Left renal cortex interstitium (tissue), 4 donors: ENCODE data around the gene HYDIN. TPM values are rescaled to one million over a fixed set of nuclear protein-coding genes. Genes with fewer than 3 reads are reported as not detected.
"Not testable (repeated sequence)": the region's sequence is repeated elsewhere in the genome, so short reads cannot be mapped to it uniquely, and the experiment has no call there.

ENCODE experiments used
- DNase-seq, 4 donors: peaks; one replicate each; pipeline ENCODE4 v3.0.0-alpha.2; 2013; ENCODE audit warnings: low read depth in 4 of 4, low spot score in 2 of 4, missing footprints in 1 of 4
- polyA plus RNA-seq, 4 donors: library from polyadenylated mRNA; unstranded; fragments of 120-200 nt; gene quantifications; one replicate each; pipeline ENCODE4 v1.2.1, GENCODE V29; 2013; ENCODE audit not compliant: insufficient read length in 4 of 4

Gene HYDIN
- polyA plus RNA-seq, 4 donors, result 8.8 to 17.9 (median 14.8) TPM

DNA sequence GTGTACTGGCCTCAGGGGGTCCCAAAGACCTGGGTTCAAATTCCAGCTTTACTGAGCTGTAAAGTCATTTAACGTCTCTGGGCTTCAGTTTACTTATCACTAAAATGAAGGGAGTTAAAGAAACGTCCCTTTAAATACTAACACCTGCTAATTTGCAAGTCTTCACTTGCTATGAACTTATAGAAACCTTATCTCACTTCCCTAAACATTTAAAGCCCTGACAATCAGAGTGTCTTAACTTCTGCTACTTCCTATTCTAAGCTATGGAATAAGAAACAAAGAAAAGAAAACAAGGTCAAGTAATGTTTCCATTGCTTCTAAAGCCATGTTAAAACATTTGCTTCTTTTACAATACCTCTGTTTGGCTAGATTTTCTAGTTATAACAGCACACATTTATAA is 87.3 kb downstream of the HYDIN start:
- not testable (repeated sequence) for DNase-seq

DNA sequence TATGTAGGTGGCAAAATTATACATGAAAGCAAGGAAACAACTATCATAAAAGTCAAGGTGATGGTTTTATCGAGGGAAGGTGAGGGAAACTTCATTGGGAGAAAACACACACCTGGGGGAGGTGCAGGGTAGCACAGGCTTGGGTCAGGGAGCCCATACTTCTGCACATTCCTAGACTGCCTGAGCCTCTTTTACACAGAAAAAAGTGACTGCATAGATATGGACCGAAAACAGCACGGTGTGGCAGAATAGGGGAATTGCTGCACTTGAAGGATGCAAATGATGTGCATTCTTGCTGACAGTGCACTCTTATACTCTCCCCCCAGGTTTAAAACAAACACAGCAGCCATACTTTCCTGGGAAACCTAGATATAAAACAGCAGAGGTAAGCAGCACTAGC is 120.0 kb downstream of the HYDIN start:
- DNase-seq, result not testable (repeated sequence)

DNA sequence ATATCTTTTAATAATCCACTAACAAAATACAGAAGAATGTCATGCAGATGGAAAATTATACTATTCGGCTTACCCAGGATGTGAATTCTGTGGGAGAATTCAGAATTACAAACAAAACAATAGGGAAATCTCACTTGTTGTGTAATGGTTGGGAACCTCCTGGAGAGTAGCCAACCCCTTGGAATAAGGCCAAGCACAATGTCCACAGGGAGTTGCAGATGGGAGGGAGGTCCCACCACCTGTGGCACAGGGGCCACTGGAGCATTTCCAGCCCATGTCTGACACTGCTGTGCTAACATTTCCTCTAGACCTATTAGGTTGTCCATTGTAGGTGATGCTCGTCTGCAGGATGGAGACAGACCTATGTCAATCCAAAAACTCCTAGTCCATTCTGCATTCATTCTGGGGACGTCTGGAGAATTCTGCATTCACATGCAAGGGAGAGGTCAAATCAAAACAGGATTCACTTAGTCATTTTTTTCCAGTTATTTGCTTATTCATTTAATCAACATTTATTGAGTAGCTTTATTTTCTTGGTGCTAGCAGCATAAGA is 120.8 kb downstream of the HYDIN start:
- DNase-seq, result not testable (repeated sequence)

DNA sequence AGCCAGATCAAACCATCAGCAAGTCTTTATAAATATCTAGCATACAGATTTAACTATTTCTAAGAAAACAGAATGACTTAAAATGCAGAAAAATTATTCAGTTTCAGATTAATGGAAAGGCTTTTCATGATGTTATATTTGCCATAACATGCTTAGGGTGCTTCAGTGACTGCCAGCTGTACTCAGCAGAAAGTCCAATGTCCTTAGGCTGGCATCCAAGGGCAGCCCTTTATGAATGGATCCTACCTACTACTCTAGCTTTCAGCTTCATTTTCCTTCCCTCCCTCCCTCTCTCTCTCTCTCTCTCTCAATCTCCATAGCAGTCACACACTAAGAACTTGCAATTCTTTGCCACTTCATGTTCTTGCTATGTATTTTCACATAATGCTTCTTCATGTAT is 124.6 kb downstream of the HYDIN start:
- not testable (repeated sequence) for DNase-seq

DNA sequence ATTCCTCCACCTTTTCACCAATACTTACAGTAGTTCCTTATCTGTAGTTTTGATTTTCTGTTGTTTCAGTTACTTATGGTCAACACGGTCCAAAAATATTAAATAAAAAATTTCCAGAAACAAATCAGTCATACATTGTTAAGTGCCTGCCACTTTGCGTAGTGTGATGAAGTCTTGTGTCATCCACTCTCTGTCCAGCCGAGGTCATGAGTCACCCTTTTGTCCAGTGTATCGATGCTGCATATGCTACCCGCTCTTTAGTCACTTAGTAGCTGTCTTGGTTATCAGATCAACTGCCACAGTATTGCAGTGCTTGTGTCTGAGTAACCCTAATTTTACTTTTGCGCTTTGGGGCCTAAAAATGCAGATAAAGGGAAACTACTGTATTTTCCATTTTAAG is 146.9 kb downstream of the HYDIN start:
- not testable (repeated sequence) for DNase-seq

DNA sequence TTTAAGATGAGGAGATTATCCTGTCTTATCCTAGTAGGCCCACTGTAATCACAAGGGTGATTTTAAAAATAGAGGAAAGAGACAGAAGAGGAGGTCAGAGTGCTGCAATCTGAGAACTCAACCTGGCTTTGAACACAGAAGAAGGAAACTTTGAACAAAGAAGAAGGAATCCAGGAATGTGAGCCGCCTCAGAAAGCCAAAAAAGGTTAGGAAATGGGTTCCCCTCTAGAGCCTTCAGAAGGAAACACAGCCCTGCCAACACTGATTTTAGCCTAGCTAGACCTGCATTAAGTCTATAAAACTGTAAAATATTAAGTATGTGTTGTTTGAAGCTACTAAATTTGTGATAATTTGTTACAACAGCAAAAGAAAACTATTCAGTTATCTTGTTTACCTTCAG is 149.7 kb downstream of the HYDIN start:
- not testable (repeated sequence) for DNase-seq

DNA sequence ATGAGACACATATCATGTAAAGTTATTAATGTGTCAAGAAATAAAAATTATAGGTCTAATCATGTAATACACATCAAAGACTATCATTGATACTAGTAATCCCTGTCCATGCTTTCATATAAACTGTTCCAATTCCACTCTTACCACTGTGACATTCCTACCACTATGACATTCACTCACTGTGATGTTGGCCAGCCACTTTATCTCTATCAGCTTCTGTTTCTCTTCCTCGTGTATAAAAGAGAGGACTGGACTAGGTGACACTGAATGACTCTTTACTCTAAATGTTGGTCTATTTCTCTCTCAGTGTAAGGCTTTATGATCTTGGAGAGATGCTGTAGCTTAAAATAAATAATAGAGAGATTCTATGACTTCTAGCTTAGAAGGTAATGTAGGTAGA is 150.3 kb downstream of the HYDIN start:
- DNase-seq, result not testable (repeated sequence)

DNA sequence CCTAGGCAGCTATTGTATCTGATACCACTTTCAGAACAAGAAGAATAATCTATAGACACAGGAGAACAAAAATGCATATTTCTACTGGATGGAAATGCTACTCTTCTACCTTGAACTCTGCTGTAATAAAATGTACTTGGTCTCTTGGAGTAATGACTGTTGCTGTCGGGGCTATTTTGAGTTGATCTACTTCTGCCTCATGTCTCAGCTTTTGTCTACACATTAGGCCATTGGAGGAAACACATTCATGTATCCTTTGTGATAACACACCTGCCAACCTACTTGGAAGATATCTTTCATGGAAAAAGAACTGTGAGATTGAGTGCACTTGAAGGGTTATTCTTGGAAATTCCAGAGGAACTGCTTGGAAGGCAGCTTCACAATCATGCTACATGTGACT is 159.9 kb downstream of the HYDIN start:
- DNase-seq, result not testable (repeated sequence)

DNA sequence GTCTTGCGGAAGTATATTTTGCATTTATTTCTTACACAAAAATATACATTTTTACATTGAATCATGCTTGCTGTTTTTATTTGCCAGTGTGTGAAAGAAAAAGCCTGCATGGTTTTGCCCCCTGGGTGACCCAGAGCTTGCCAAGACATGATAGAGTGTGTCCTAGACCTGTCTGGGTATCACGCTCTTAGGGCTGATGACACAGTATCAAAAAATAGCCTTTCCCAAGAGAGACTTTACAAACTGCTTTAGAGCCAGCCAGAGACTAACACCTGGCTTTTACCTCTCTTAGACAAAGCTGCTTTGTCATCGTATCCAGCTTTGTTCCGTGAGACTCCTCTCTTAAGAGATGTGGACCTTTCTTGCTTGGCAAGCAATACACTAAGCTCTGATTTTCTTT is 160.7 kb downstream of the HYDIN start:
- not testable (repeated sequence) for DNase-seq

DNA sequence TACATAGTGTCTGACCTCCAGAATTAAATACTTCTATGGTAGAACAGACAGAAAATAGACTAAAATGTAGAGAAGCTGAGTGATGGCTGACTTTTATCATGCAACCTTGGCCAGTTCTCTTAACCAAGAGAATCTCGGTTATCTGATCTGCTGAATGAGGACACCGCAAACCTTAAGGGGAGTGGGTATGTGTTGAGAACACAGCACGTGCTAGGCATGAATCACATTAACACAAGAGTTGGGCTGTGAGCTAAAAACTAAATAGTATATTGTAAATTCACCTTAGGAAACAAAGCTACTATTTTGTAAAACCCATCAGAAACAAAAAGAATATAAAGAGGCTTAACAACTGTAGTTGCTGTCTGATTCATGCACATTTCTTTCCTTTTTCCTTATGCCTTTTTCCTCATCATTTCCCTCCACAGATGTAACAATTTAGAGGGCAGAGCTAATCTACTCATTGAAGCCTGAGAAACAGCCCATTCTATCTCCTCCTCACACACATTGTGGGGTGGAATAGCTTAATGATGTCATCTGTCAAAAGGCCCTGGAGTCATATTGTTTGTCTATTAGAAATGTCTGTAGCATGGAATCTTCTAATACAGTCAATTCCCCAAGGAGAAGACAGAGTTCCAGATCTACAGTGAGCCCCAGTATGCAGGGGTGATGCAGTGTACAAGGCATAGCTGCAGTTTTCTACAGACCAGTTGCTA is 176.5 kb downstream of the HYDIN start:
- not testable (repeated sequence) for DNase-seq

DNA sequence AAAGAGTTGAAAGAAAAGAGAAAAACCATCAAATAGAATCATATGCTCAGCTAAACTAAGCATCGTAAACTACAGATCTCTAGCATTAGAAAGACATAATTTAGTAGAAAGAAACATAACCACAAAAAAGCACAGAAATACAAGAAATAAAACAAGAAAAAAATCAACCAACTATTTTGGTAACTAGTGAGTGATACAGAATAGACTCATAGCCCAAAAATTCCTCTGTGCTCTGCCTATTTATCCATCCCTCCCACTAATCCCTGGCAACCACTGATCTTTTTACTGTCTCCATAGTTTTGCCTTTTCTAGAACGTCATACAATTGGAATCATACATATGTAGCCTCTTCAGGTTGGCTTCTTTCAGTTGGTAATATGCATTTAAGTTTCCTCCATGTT is 180.2 kb downstream of the HYDIN start:
- DNase-seq, result not testable (repeated sequence)

DNA sequence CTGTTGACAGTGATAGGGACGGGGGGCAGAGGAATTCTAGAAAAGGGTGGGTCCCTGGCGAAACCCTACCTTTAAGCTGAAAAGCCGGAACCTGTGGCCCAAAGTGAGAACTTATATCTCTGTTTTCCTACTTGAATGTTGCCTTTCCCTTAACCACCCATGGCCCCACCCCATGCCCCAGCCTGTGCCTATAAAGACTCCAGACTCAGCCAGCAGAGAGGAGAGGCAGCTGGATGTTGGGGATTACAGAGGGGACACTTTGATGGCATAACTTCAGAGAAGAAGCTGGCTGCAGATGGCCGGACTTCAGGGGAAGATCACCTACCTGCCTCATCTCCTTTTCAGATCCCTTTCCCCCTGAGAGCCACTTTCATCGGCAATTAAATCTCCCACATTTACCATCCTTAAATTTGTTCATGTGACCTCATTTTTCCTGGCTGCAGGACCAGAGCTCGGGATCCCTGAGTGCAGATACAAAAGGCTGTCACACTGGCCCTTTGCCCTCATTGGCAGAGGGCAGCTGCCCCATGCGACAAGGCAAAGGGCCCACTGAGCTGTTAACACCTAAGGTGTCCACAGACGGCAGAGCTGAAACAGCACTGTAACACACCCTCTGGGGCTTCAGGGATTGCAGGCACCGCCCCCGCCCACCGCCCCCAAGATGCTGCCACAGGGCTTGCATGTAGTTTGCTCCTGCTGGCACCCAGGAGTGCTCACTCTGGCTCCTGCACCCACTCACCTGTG is 191.0 kb downstream of the HYDIN start:
- not testable (repeated sequence) for DNase-seq

DNA sequence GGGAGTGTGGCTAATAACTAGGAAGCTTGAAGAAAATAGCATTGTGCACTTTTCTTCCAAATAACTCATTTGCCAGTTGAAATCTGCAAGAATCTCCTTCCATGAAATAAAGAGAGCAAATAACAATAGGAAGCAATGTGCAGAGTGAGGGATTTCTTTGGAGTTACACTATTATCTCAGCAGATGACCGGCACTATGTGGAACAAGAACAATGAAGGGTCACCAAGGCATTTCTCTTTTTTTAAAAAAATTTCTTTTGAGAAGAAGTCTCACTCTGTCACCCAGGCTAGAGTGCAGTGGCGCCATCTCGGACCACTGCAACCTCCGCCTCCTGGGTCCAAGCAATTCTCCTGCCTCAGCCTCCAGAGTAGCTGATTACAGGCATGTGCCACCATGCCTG is 192.1 kb downstream of the HYDIN start:
- DNase-seq, result not testable (repeated sequence)

DNA sequence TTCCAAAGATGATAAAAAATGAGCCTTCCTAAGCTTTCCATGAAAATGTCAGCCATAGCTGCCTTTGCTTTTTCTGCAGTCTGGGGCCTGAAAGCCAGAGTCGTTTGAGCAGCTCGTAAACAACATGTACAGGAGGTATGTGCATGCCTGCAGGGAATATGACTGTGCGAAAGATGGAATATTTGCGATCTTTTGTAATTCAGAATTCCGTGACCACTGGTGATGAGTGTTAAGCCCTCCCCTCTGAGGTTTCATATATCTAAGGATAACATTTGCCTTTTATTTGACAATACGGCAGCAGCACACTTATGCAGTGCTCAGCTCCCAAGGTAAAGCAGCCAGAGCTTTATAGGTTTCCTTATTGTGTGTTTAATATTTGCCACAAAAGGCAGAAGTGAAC is 192.5 kb downstream of the HYDIN start:
- not testable (repeated sequence) for DNase-seq

DNA sequence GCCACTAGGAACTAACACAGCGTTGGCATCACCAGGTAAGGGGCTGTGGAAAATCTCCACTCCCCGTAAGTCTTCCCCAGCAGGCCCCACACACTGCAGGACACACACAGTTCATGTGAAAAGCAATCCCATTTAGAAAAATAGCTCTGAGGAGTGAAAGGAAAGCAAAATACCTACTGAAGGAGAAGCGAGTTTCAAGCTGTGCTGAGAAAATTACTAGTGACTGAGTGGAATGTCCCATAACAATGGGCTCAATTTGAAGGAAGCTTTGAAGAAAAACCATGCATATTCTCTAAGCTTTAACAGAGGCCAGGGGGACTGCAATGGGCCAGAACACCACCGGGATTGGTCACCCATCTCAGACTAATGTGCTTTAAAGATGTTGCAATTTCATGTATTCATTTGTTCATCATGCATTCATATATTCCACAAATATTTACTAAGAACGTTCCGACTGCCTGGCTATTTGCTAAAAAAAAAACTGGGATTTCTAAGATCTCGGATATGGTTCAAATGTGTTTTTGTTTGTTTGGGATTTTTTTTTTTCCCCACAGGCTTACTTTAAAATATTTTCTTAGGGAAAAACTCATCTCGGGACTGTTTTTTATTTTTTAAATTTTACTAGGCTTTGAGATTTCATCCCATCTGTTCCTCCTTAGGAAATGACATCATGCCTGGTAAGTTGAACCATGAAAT is 202.3 kb downstream of the HYDIN start:
- DNase-seq, result not testable (repeated sequence)

DNA sequence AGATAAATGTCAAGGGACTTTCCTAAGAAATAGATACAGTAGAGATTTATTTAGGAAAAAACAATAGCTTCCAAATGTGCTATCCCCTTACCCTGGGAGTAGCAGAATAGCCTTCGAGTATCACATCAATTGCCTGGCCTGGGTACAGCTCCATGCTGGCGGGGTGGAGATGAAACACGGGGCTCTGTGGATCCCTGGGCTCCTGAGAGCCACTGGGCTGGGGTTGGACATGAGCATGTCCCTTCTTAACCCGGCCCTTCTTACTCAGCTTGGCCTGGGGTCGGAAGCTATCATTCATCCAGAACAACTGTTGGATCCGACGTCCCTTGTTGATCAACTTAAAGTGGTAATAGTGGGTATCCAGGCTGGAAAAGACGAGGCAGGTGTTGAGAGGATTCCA is 203.0 kb downstream of the HYDIN start:
- DNase-seq, result not testable (repeated sequence)

DNA sequence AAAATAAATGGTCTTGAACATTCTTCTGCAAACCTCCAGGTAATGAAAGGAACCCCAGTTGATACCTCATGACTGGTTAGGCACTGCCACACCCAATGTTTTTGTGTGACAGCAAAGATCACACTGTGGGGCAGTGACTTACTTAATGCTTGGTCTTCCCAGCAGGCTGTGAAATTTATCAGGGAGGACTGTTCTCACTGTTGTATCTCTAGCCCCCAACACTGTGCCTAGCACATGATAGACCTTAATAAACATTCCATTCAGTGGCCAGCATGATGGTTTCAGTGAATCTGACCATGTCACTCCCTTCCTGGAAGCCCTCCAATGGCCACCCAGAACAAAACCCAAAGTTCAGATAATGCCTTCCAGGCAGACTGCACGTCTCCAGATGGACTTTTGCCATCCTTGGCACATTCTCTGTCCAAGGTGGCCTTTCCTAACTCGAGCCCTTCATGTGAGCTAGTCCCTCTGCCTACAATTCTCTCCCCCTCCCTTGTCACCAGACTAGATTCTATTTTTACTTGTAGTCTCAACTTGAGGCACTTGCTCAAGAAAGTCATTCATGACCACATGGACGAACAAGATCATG is 206.6 kb downstream of the HYDIN start:
- not testable (repeated sequence) for DNase-seq

DNA sequence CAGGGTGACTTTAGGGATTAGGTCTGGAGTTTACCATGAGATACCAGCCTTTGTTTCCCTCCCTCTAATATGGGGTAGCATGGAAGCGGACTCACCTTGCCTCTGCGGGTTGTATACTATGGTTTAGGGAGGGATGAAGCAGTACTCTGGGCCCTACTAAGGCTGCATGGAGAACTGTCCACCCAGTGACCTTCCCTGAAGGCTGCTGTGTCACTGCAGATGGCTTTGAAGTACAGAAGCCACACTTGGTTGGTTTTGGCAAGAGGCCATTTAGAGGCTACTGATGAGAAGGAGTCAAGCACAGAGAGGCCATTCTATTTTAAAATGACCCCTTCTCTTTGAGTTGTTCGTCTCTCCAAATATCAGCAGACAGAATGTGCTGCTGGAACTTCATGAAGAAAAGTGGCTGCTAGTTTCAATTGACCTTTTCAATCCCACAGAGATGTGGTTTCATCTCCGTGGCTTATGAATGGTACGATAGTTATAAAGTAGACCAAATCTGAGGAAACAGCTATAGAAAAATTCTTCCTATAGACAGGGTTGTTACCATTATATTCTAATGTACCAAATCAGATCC is 208.5 kb downstream of the HYDIN start:
- not testable (repeated sequence) for DNase-seq

DNA sequence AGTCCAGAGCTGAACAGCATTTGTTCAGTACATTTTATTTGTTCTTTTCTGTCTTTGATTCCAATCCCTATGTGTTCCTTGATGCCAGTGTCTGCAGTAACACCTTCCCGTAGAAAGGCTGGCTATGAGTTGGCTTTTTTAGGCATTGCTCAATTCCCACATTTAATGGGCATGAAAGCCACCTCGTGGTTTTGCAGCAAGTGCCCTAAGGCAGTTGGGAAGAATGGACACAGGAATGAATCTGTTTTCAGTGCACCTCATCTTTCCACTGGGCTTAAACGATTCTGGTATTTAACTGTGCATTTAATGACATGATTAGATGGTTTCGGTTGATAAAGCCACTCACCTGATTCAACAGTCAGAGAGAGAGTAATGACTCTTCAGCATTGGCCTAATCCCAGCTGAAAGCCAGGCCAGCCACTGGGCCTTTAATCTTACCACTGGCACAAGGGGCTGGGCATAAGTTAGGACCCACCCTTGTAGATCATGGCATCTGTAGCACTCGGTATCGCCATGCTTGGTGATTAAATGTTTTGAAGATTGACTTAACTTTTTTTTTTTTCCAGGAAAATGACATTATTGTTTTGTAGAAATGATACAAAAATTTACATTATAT is 211.3 kb downstream of the HYDIN start:
- DNase-seq, result not testable (repeated sequence)

DNA sequence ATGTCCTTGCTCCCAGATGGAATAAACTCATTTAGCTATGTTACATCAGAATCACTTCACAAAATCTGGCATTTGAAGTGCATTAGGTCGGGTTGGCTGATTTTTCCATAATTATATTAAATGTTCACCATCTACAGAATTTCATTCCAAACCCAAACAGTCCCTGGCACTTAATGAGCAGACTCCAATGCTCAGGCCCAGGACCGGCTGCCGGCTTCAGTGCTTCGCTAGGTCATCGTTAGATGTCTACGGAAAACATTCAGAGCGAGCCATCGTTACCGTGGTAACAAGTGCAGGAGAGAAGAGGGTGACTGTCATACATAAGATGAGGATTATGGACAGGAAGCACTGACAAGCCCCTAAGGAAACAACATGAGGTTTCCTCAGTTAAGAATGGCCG is 215.1 kb downstream of the HYDIN start:
- DNase-seq, result not testable (repeated sequence)
